Uterus (tissue), 4 donors: Measurements from ENCODE around the gene ABCB6. TPM values are rescaled to one million over a fixed set of nuclear protein-coding genes. Genes with fewer than 3 reads are reported as not detected.

Experiments
- DNase-seq, 2 donors: peaks; one replicate each; pipeline ENCODE4 v3.0.0-alpha.2; 2019 to 2020
- H3K27ac ChIP-seq, 2 donors: fragments of 200-600 bp; sonication (generic); 1 replicate in 1 of 2; 2 replicates in 1 of 2; pipeline ENCODE4 v1.5.1; 2016 to 2018
- H3K27me3 ChIP-seq, 2 donors: fragments of 200-600 bp; sonication (generic); one replicate each; pipeline ENCODE4 v1.5.1; 2018 to 2019; ENCODE audit warnings: control low read depth in 1 of 2
- H3K36me3 ChIP-seq, 2 donors: fragments of 200-600 bp; sonication (generic); one replicate each; pipeline ENCODE4 v1.5.1; 2019; ENCODE audit warnings: control low read depth in 1 of 2
- H3K4me1 ChIP-seq, 2 donors: fragments of 200-600 bp; sonication (generic); one replicate each; pipeline ENCODE4 v1.5.1; 2018 to 2019; ENCODE audit warnings: control low read depth in 1 of 2
- H3K4me3 ChIP-seq, 2 donors: fragments of 200-600 bp; sonication (generic); 1 replicate in 1 of 2; 2 replicates in 1 of 2; pipeline ENCODE4 v1.5.1; 2018 to 2019; ENCODE audit warnings: mild to moderate bottlenecking in 1 of 2
- H3K9me3 ChIP-seq, 2 donors: fragments of 200-600 bp; sonication (generic); one replicate each; pipeline ENCODE4 v1.5.1; 2019; ENCODE audit warnings: control low read depth in 1 of 2
- POLR2A ChIP-seq, 2 donors: fragments of 450-650 bp; IDR thresholded peaks; one replicate each; pipeline ENCODE4 v1.6.1; 2016; ENCODE audit warnings: antibody characterized with exemption in 2 of 2, mild to moderate bottlenecking in 1 of 2, moderate library complexity in 1 of 2
- intact Hi-C: fragments of 100-400 bp; cut with DNase I; formaldehyde crosslinking; loops from one replicate; pipeline ENCODE4 v1.15.1; 2023; ENCODE audit warnings: low total_unique reads
- total RNA-seq, 4 donors: library from RNA; depleted of rRNA in 3 of 4; stranded (reverse); fragments of >200 nt in 3 of 4; gene quantifications; one replicate each; pipeline versions ENCODE4 v1.1.0 to v1.2.4, GENCODE V29; 2014 to 2023
- TF ChIP-seq, protein P1 (sequence below), 4 experiments: fragments of 200-600 bp in 2 of 4; fragments of 450-650 bp in 2 of 4; sonication (generic) in 2 of 4; IDR thresholded peaks; one replicate each; pipeline ENCODE4 v1.5.1; 2016 to 2019; ENCODE audit warnings: antibody characterized with exemption in 4 of 4, mild to moderate bottlenecking in 2 of 4, moderate library complexity in 1 of 4
- donor health status: DM: yes; HTN: yes; CAD: no.

The ABCB6 gene
- total RNA-seq, 4 donors from 2014 or later = 7.1 to 37.6 (median 27.7) TPM

- Histone ChIP-seq H3K4me1 (peaks cover 0 to 7% of the 10 kb centered on the region in 2 donors), H3K27me3 (no peaks in the 10 kb centered on the region), H3K27ac (no peak overlapping the region), H3K4me3 (no peak overlapping the region), H3K36me3 (no peaks in the 10 kb centered on the region), H3K9me3 (no peaks in the 10 kb centered on the region)
- TF ChIP-seq, protein P1, sequence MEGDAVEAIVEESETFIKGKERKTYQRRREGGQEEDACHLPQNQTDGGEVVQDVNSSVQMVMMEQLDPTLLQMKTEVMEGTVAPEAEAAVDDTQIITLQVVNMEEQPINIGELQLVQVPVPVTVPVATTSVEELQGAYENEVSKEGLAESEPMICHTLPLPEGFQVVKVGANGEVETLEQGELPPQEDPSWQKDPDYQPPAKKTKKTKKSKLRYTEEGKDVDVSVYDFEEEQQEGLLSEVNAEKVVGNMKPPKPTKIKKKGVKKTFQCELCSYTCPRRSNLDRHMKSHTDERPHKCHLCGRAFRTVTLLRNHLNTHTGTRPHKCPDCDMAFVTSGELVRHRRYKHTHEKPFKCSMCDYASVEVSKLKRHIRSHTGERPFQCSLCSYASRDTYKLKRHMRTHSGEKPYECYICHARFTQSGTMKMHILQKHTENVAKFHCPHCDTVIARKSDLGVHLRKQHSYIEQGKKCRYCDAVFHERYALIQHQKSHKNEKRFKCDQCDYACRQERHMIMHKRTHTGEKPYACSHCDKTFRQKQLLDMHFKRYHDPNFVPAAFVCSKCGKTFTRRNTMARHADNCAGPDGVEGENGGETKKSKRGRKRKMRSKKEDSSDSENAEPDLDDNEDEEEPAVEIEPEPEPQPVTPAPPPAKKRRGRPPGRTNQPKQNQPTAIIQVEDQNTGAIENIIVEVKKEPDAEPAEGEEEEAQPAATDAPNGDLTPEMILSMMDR (IDR thresholded peaks at IDR 0.05) = no peak
- no peak for TF ChIP-seq POLR2A (IDR thresholded peaks at IDR 0.05)
- no peak for DNase-seq
- intact Hi-C loops = no loop called here
Measured at GRCh38 chr2:219174801-219175200, 44.0 kb downstream of the ABCB6 start.

DNA sequence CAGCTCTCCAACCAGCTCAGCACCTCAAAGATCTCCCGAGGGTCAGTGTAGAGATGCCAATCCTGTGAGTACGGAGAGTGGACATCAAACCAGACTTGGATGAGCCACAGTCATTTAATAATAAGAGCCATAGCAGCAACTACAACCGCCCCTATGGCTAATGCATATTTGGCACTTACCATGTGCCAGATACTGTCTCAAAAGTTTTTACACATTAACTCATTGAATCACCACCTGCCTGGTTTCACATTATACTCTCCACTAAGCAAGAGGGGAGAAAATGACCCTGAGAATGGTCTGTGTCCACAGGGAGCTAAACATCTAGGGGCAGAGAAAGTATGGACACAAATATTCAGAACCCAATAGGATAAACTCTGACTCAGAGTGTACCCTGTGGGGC lies 44.6 kb downstream of the ABCB6 start:
- intact Hi-C loops = no loop called here
- TF ChIP-seq, protein P1 (IDR thresholded peaks at IDR 0.05) = no peak
- no peak for TF ChIP-seq POLR2A (IDR thresholded peaks at IDR 0.05)
- no peak overlapping the region for H3K4me3 ChIP-seq
- H3K4me1 ChIP-seq = peaks cover 0 to 5% of the 10 kb centered on the region in 2 donors
- H3K9me3 ChIP-seq = no peaks in the 10 kb centered on the region
- no peaks in the 10 kb centered on the region for H3K27me3 ChIP-seq
- no peaks in the 10 kb centered on the region for H3K36me3 ChIP-seq
- DNase-seq = no peak
- no peak overlapping the region for H3K27ac ChIP-seq

DNA sequence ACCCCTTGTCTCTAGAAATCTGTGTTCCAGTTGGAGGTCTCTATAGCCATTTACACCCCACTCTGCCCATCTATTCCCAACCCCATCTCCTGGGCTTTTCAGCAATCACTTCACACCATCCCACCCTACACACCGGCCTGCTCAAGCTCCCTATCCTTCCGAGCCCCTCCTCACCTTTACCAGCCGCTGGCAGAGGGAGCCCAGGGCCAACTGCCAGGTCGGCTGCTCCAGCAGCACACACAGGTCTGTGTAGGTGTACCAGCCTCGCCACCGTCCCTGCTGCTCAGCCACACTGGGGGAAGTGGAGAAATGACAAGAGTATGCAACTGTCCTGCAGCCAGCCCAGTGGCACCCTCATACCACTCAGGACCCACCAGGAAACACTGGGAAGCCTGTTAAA lies 45.6 kb downstream of the ABCB6 start:
- no peaks in the 10 kb centered on the region for H3K9me3 ChIP-seq
- intact Hi-C loops = no loop called here
- no peaks in the 10 kb centered on the region for H3K27me3 ChIP-seq
- no peaks in the 10 kb centered on the region for H3K36me3 ChIP-seq
- TF ChIP-seq POLR2A (IDR thresholded peaks at IDR 0.05) = no peak
- TF ChIP-seq, protein P1 (IDR thresholded peaks at IDR 0.05) = no peak
- H3K4me1 ChIP-seq = no peaks in the 10 kb centered on the region
- DNase-seq = no peak
- H3K27ac ChIP-seq = no peak overlapping the region
- H3K4me3 ChIP-seq = no peak overlapping the region

- intact Hi-C loops = no loop called here
- Histone ChIP-seq H3K4me1 (no peaks in the 10 kb centered on the region), H3K27me3 (no peaks in the 10 kb centered on the region), H3K36me3 (no peaks in the 10 kb centered on the region), H3K9me3 (no peaks in the 10 kb centered on the region), H3K27ac (peak overlapping the region in 1 of 2 donors; percentile 72), H3K4me3 (no peak overlapping the region)
- DNase-seq = no peak
- TF ChIP-seq, protein P1 (IDR thresholded peaks at IDR 0.05) = no peak
- no peak for TF ChIP-seq POLR2A (IDR thresholded peaks at IDR 0.05)
Measured at GRCh38 chr2:219172231-219173154, 46.3 kb downstream of the ABCB6 start.

- intact Hi-C loops = no loop called here
- Histone ChIP-seq H3K9me3 (no peaks in the 10 kb centered on the region), H3K4me1 (no peaks in the 10 kb centered on the region), H3K4me3 (no peak overlapping the region), H3K27ac (peak overlapping the region; percentile 56 to 72), H3K27me3 (no peaks in the 10 kb centered on the region), H3K36me3 (no peaks in the 10 kb centered on the region)
- peak; percentile 46 to 62 for DNase-seq
- TF ChIP-seq, protein P1 (IDR thresholded peaks at IDR 0.05) = peak; percentile 43 to 61 (median 50)
- TF ChIP-seq POLR2A (IDR thresholded peaks at IDR 0.05) = no peak
Measured at GRCh38 chr2:219171231-219171651, 47.5 kb downstream of the ABCB6 start.
